Caco-2 (cell line): ENCODE measurements around the gene TPST2. TPM values are rescaled to one million over a fixed set of nuclear protein-coding genes. Genes with fewer than 3 reads are reported as not detected.

ENCODE experiments used
- BruUV-seq: library from RNA; stranded (reverse); fragments of 400-500 nt; replicated peaks from 2 replicates; lab custom pipeline; 2021; lab: Mats Ljungman, UMichigan
- CTCF ChIA-PET: fragments of 300-600 bp; sonication (Branson Sonifier 250); formaldehyde crosslinking; loops from one replicate; lab custom pipeline; 2022; ENCODE audit warnings: antibody characterized with exemption; lab: Charles Lee
- POLR2A ChIA-PET: fragments of 300-600 bp; sonication (Branson Sonifier 250); formaldehyde crosslinking; loops from one replicate; lab custom pipeline; 2022; ENCODE audit warnings: antibody characterized with exemption; lab: Charles Lee
- DNase-seq, 2 experiments: peaks; one replicate each; pipeline versions ENCODE4 v3.0.0 to v3.0.0-alpha.2; 2020 to 2022
- H3K27me3 ChIP-seq: replicated peaks from 2 replicates; pipeline ENCODE4 v1.6.0; 2011; ENCODE audit warnings: low read length; ENCODE audit not compliant: control insufficient read depth, insufficient read depth
- H3K36me3 ChIP-seq: 2 replicates; pipeline ENCODE4 v1.5.1; 2011; ENCODE audit warnings: low read length; ENCODE audit not compliant: control insufficient read depth, insufficient read depth
- H3K4me1 ChIP-seq: fragments of 250-450 bp; sonication (Bioruptor Pico); 2 replicates; pipeline ENCODE4 v1.5.1; 2020; ENCODE audit warnings: mild to moderate bottlenecking
- H3K4me3 ChIP-seq: 2 replicates; pipeline ENCODE4 v1.5.1; 2011; ENCODE audit warnings: low read depth, mild to moderate bottlenecking, control low read depth, low read length
- H3K9me3 ChIP-seq: fragments of 250-450 bp; sonication (Bioruptor Pico); 2 replicates; pipeline ENCODE4 v1.5.1; 2020; ENCODE audit warnings: mild to moderate bottlenecking, moderate library complexity
- H3K27ac Mint-ChIP-seq: one replicate; pipeline ENCODE4 v1.8.0; 2022; ENCODE audit warnings: mixed read lengths; ENCODE audit not compliant: unreplicated experiment
- H3K27me3 Mint-ChIP-seq: one replicate; pipeline ENCODE4 v1.8.0; 2022; ENCODE audit warnings: mixed read lengths; ENCODE audit not compliant: insufficient read depth, unreplicated experiment
- H3K36me3 Mint-ChIP-seq: one replicate; pipeline ENCODE4 v1.8.0; 2022; ENCODE audit warnings: mild to moderate bottlenecking, mixed read lengths; ENCODE audit not compliant: insufficient read depth, unreplicated experiment
- H3K4me1 Mint-ChIP-seq: one replicate; pipeline ENCODE4 v1.8.0; 2022; ENCODE audit warnings: low read depth, mixed read lengths; ENCODE audit not compliant: unreplicated experiment
- H3K4me3 Mint-ChIP-seq: one replicate; pipeline ENCODE4 v1.8.0; 2022; ENCODE audit warnings: mild to moderate bottlenecking, moderate library complexity, mixed read lengths; ENCODE audit not compliant: unreplicated experiment
- H3K9me3 Mint-ChIP-seq: one replicate; pipeline ENCODE4 v1.8.0; 2022; ENCODE audit warnings: mixed read lengths; ENCODE audit not compliant: unreplicated experiment
- CTCF ChIP-seq, 2 experiments: fragments of 200-600 bp in 1 of 2; IDR thresholded peaks; 1 replicate in 1 of 2; 2 replicates in 1 of 2; pipeline versions ENCODE4 v1.5.1 to v1.8.0; 2011 to 2022; ENCODE audit warnings: antibody characterized with exemption in 1 of 2, control low read depth in 1 of 2, inconsistent platforms in 1 of 2, low read depth in 1 of 2, low read length in 1 of 2, mild to moderate bottlenecking in 1 of 2, moderate library complexity in 1 of 2; ENCODE audit not compliant: insufficient read depth in 1 of 2, severe bottlenecking in 1 of 2, unreplicated experiment in 1 of 2
- intact Hi-C: fragments of 100-400 bp; cut with micrococcal nuclease; formaldehyde crosslinking; loops from one replicate; pipeline ENCODE4 v1.10.0; 2022; ENCODE audit not compliant: unreplicated experiment
- total RNA-seq: library from RNA; stranded (reverse); gene quantifications from 2 replicates; pipeline ENCODE4 v1.2.3, GENCODE V29; 2022

Gene TPST2
- total RNA-seq, 1 experiment from 2014 or later, result 9.5 TPM

- H3K36me3 Mint-ChIP-seq, result peaks cover 8% of the 10 kb centered on the region
- H3K27ac Mint-ChIP-seq, result no peak overlapping the region
- TF ChIP-seq CTCF (IDR thresholded peaks at IDR 0.05; ENCODE audit: insufficient read depth in 1 of 2, low read depth in 1 of 2, low read length in 1 of 2, severe bottlenecking in 1 of 2, unreplicated experiment in 1 of 2), result no peak
- H3K4me1 Mint-ChIP-seq, result no peaks in the 10 kb centered on the region
- no peak overlapping the region for H3K4me3 Mint-ChIP-seq
- Histone ChIP-seq H3K27me3 (no peaks in the 10 kb centered on the region), H3K4me3 (no peak overlapping the region), H3K4me1 (no peaks in the 10 kb centered on the region), H3K36me3 (no peaks in the 10 kb centered on the region), H3K9me3 (no peaks in the 10 kb centered on the region)
- ChIA-PET CTCF (no interaction called here), POLR2A (no interaction called here)
- intact Hi-C loops, result no loop called here
- no TSS peak for BruUV-seq
- H3K27me3 Mint-ChIP-seq, result peaks cover 9% of the 10 kb centered on the region
- DNase-seq, result no peak
- H3K9me3 Mint-ChIP-seq, result no peaks in the 10 kb centered on the region
Measured at GRCh38 chr22:26609287-26609686, 19.4 kb upstream of the TPST2 start.

GRCh38 chr22:26608129-26608528, 18.2 kb upstream of the TPST2 start:
- no TSS peak for BruUV-seq
- intact Hi-C loops, result no loop called here
- Histone ChIP-seq H3K4me3 (no peak overlapping the region), H3K9me3 (no peaks in the 10 kb centered on the region), H3K4me1 (no peaks in the 10 kb centered on the region), H3K36me3 (no peaks in the 10 kb centered on the region), H3K27me3 (no peaks in the 10 kb centered on the region)
- peaks cover 10% of the 10 kb centered on the region for H3K36me3 Mint-ChIP-seq
- ChIA-PET POLR2A (no interaction called here), CTCF (interaction anchor here (0.6 kb wide), 2 partner anchors 92 to 723 kb away, joined by 3 read pairs; no protein-coding TSS in a partner anchor)
- DNase-seq, result no peak
- H3K4me1 Mint-ChIP-seq, result no peaks in the 10 kb centered on the region
- no peaks in the 10 kb centered on the region for H3K9me3 Mint-ChIP-seq
- no peak for TF ChIP-seq CTCF (IDR thresholded peaks at IDR 0.05; ENCODE audit: insufficient read depth in 1 of 2, low read depth in 1 of 2, low read length in 1 of 2, severe bottlenecking in 1 of 2, unreplicated experiment in 1 of 2)
- H3K27ac Mint-ChIP-seq, result no peak overlapping the region
- no peak overlapping the region for H3K4me3 Mint-ChIP-seq
- H3K27me3 Mint-ChIP-seq, result peaks cover 10% of the 10 kb centered on the region

- intact Hi-C loops, result no loop called here
- Mint-ChIP-seq H3K27me3 (peaks cover 10% of the 10 kb centered on the region), H3K9me3 (no peaks in the 10 kb centered on the region), H3K27ac (no peak overlapping the region), H3K4me3 (no peak overlapping the region), H3K36me3 (peaks cover 6% of the 10 kb centered on the region), H3K4me1 (no peaks in the 10 kb centered on the region)
- DNase-seq, result no peak
- H3K4me1 ChIP-seq, result no peaks in the 10 kb centered on the region
- no peak for TF ChIP-seq CTCF (IDR thresholded peaks at IDR 0.05; ENCODE audit: insufficient read depth in 1 of 2, low read depth in 1 of 2, low read length in 1 of 2, severe bottlenecking in 1 of 2, unreplicated experiment in 1 of 2)
- no peaks in the 10 kb centered on the region for H3K9me3 ChIP-seq
- CTCF ChIA-PET, result no interaction called here
- POLR2A ChIA-PET, result no interaction called here
- no peaks in the 10 kb centered on the region for H3K36me3 ChIP-seq
- no peaks in the 10 kb centered on the region for H3K27me3 ChIP-seq
- H3K4me3 ChIP-seq, result no peak overlapping the region
- BruUV-seq, result no TSS peak
Measured at GRCh38 chr22:26606611-26607010, 16.7 kb upstream of the TPST2 start.
